Inflammatory macrophage (primary cell): ENCODE measurements around the gene DOK3.

Source experiments
- DNase-seq, 2 donors: peaks; one replicate each; pipeline ENCODE4 v3.0.0-alpha.2; 2020 to 2022

DOK3 gene

GRCh38 chr5:177511796-177512675, 2.4 kb upstream of the DOK3 start:
- no peak for DNase-seq

GRCh38 chr5:177511181-177511580, 1.6 kb upstream of the DOK3 start:
- DNase-seq: peak in 1 of 2 donors; percentile 22

- DNase-seq: peak; percentile 97 to 98
Measured at GRCh38 chr5:177510567-177511053, 984 bp upstream of the DOK3 start.

- DNase-seq: peak; percentile 46 to 71
Measured at GRCh38 chr5:177509991-177510566, 453 bp upstream of the DOK3 start.

- peak; percentile 23 to 31 for DNase-seq
Measured at GRCh38 chr5:177508837-177509236, 789 bp downstream of the DOK3 start.

- DNase-seq: no peak
Measured at GRCh38 chr5:177508221-177508611, 1.4 kb downstream of the DOK3 start.

GRCh38 chr5:177507596-177508220, 1.9 kb downstream of the DOK3 start:
- peak; percentile 46 to 49 for DNase-seq

GRCh38 chr5:177507165-177507564, 2.5 kb downstream of the DOK3 start:
- peak; percentile 33 to 39 for DNase-seq

- DNase-seq: no peak
Measured at GRCh38 chr5:177505075-177505474, 4.6 kb downstream of the DOK3 start.

GRCh38 chr5:177504086-177505056, 5.3 kb downstream of the DOK3 start:
- no peak for DNase-seq

- DNase-seq: no peak
Measured at GRCh38 chr5:177503351-177504085, 6.1 kb downstream of the DOK3 start.

GRCh38 chr5:177502886-177503285, 6.7 kb downstream of the DOK3 start:
- DNase-seq: no peak

- DNase-seq: peak in 1 of 2 donors; percentile 26
Measured at GRCh38 chr5:177501874-177502678, 7.5 kb downstream of the DOK3 start.

GRCh38 chr5:177500685-177501522, 8.7 kb downstream of the DOK3 start:
- peak; percentile 76 to 87 for DNase-seq

- no peak for DNase-seq
Measured at GRCh38 chr5:177499842-177500241, 9.8 kb downstream of the DOK3 start.

GRCh38 chr5:177498013-177498787, 11.4 kb downstream of the DOK3 start:
- DNase-seq: no peak

- DNase-seq: peak; percentile 98
Measured at GRCh38 chr5:177497292-177498012, 12.2 kb downstream of the DOK3 start, which contains the start of gene PDLIM7. Gene PDLIM7, minus strand, starts transcription at chr5:177497604. Its CDS starts 1,092 bp downstream, at chr5:177496512.

- DNase-seq: peak in 1 of 2 donors; percentile 53
Measured at GRCh38 chr5:177496727-177497291, 12.8 kb downstream of the DOK3 start.
